Measurements from ENCODE around the gene ANO3.

The ANO3 gene

DNA sequence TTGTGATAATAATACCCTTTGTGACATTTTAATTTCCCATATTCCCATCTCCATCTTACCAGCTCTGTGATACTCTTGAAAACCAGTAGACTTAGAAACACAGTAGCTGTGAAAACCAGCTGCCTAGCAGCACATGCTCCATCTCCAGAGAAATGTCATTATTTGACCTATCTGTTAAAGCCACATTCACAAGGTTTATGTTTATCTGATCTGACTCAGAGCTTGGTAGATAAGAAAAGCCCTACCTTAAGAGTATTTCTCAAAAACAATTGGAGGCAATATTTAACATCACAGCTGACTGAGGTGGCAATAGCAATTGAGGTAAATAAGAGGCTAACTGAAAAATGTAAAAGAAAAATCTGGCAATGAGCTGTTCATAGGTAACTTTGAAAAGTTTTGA is 8.1 kb upstream of the ANO3 start:
- Histone ChIP-seq H3K4me3 (ENCODE audit: low read length) (no peak overlapping the region), H3K27me3 (ENCODE audit: insufficient read depth, low read length) (no peaks in the 10 kb centered on the region), H3K9me3 (ENCODE audit: insufficient read depth, low read depth, low read length) (no peaks in the 10 kb centered on the region), H3K36me3 (ENCODE audit: insufficient read depth, low read length) (no peaks in the 10 kb centered on the region), H3K27ac (ENCODE audit: low read depth, low read length) (no peak overlapping the region), H3K9ac (ENCODE audit: low read depth, low read length) (no peak overlapping the region), H3K4me1 (ENCODE audit: insufficient read depth, low read length) (peaks cover 3% of the 10 kb centered on the region; the same call in 1 of the 2 replicates)

DNA sequence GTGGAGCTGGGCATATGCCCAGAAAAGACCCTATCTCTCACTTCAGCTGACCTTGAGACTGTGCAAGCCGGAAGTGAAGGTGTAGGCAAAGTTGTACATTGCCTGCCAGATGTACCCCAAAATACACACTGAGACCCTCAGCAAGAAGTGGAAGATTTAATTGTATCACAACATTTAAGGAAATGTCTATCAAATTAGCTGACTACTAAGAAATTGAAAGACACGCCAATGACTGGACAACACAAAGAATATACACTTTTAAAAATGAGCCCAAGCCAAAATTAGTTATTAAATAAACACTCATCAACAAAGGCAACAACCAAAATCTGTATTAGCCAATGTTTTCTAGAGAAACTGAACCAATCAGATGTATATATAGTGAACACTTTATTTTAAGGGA is 7.7 kb upstream of the ANO3 start:
- H3K9me3 ChIP-seq (ENCODE audit: insufficient read depth, low read depth, low read length) = no peaks in the 10 kb centered on the region
- no peak overlapping the region for H3K4me3 ChIP-seq (ENCODE audit: low read length)
- H3K27me3 ChIP-seq (ENCODE audit: insufficient read depth, low read length) = no peaks in the 10 kb centered on the region
- no peak overlapping the region for H3K9ac ChIP-seq (ENCODE audit: low read depth, low read length)
- H3K27ac ChIP-seq (ENCODE audit: low read depth, low read length) = no peak overlapping the region
- peaks cover 3% of the 10 kb centered on the region; the same call in 1 of the 2 replicates for H3K4me1 ChIP-seq (ENCODE audit: insufficient read depth, low read length)
- no peaks in the 10 kb centered on the region for H3K36me3 ChIP-seq (ENCODE audit: insufficient read depth, low read length)
- 88% methylated on average over 2 of the region's 2 CpGs for whole genome bisulfite sequencing

DNA sequence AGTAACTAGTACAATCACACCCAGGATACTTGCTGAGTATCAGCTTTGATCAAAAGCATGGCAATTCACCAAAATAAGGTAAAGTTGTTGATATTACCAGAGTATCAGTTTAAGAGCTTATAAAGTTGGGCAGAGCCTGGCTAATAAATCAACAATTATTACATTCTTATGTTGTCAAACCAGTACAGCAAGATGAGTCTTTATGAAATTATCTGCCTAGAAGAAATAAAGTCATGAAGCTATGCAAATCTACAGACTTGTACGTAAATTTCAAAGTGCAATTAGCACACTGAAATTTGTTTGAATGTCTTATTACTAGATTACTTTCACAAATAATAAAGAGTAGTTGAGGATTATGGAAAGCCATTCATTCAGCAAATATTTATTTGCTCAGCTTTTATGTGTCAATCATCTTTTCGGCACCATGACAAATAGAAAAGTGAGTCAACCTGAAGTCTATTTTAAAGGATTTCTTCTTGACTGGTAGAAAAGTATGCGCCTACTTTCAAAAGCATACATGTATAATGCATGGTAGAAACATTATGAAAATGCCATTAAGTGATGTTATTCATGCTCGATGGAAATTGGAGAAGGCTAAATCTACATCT is 5.0 kb upstream of the ANO3 start:
- Histone ChIP-seq H3K4me1 (ENCODE audit: insufficient read depth, low read length) (peaks cover 15% of the 10 kb centered on the region; the same call in 1 of the 2 replicates), H3K4me3 (ENCODE audit: low read length) (no peak overlapping the region), H3K27me3 (ENCODE audit: insufficient read depth, low read length) (no peaks in the 10 kb centered on the region), H3K9ac (ENCODE audit: low read depth, low read length) (no peak overlapping the region), H3K9me3 (ENCODE audit: insufficient read depth, low read depth, low read length) (no peaks in the 10 kb centered on the region), H3K36me3 (ENCODE audit: insufficient read depth, low read length) (no peaks in the 10 kb centered on the region), H3K27ac (ENCODE audit: low read depth, low read length) (no peak overlapping the region)
- 89% methylated on average over 2 of the region's 4 CpGs for WGBS

DNA sequence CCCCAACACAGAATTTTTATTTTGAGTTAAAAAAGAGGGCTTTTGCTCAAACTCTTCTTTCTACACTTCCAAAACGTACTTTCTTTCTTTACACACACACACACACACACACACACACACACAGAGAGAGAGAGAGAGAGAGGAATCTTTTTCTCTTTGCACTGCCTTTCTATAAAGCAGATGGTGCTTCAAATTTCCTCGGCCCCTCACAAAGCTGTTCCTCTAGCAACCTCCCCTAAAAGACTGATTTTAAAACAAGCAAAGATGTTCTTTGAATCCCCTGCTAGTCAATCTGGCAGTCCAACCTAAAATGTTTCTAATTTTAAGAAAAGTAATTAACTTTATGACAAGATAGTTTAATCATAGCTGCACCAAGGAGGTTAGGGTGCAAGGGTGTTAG is 2.7 kb upstream of the ANO3 start:
- H3K27ac ChIP-seq (ENCODE audit: low read depth, low read length) = no peak overlapping the region
- H3K9ac ChIP-seq (ENCODE audit: low read depth, low read length) = no peak overlapping the region
- no peaks in the 10 kb centered on the region for H3K9me3 ChIP-seq (ENCODE audit: insufficient read depth, low read depth, low read length)
- no peaks in the 10 kb centered on the region for H3K36me3 ChIP-seq (ENCODE audit: insufficient read depth, low read length)
- H3K4me3 ChIP-seq (ENCODE audit: low read length) = no peak overlapping the region
- H3K27me3 ChIP-seq (ENCODE audit: insufficient read depth, low read length) = no peaks in the 10 kb centered on the region
- H3K4me1 ChIP-seq (ENCODE audit: insufficient read depth, low read length) = peaks cover 28% of the 10 kb centered on the region; the same call in 1 of the 2 replicates
- 74% methylated on average over 1 of the region's 2 CpGs for WGBS

DNA sequence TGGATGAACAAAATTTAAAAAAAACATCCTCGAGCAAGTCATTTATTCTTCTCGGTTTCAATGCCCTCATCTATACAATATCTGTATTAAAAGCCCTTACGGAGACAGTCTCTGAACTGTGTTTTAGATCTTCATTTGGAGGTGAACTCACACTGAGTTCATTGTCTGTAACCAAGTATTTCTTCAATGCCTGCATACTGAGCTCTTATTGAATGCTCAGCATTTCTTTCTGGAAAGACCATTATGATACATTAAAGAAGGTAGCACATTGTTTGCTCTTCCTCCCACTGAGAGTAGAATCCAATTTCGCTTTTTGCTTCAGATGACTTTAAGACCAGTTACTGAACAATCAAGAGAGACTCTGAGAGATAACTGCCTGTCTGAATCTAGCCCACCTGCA is 1.7 kb upstream of the ANO3 start:
- no peak overlapping the region for H3K27ac ChIP-seq (ENCODE audit: low read depth, low read length)
- no peak overlapping the region for H3K9ac ChIP-seq (ENCODE audit: low read depth, low read length)
- no peaks in the 10 kb centered on the region for H3K27me3 ChIP-seq (ENCODE audit: insufficient read depth, low read length)
- H3K4me3 ChIP-seq (ENCODE audit: low read length) = no peak overlapping the region
- H3K4me1 ChIP-seq (ENCODE audit: insufficient read depth, low read length) = peaks cover 33% of the 10 kb centered on the region; the same call in 1 of the 2 replicates
- H3K9me3 ChIP-seq (ENCODE audit: insufficient read depth, low read depth, low read length) = no peaks in the 10 kb centered on the region
- no peaks in the 10 kb centered on the region for H3K36me3 ChIP-seq (ENCODE audit: insufficient read depth, low read length)
- 89% methylated on average over 4 of the region's 4 CpGs for WGBS

DNA sequence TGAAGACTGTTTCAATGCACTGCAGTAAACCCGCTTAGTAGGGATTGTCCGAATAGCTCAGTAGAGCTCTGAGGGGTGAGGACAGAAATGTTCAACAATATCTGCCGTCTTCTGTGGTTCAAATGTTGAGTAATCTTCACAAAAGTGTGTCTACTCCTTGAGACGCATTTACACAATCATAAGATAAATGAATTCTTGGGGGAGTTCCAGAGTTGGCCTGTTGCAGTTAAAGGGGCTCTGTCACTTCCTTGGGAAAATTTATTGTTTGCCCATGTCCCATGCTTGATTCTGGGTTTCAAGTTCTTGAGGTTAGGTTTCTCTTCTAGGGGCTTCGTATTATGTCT is 614 bp downstream of the ANO3 start:
- Histone ChIP-seq H3K4me1 (ENCODE audit: insufficient read depth, low read length) (peaks cover 36% of the 10 kb centered on the region; the same call in 1 of the 2 replicates), H3K4me3 (ENCODE audit: low read length) (peak overlapping the region; percentile 52), H3K9ac (ENCODE audit: low read depth, low read length) (no peak overlapping the region), H3K27ac (ENCODE audit: low read depth, low read length) (no peak overlapping the region), H3K27me3 (ENCODE audit: insufficient read depth, low read length) (no peaks in the 10 kb centered on the region), H3K36me3 (ENCODE audit: insufficient read depth, low read length) (no peaks in the 10 kb centered on the region), H3K9me3 (ENCODE audit: insufficient read depth, low read depth, low read length) (no peaks in the 10 kb centered on the region)
- 82% methylated on average over 5 of the region's 5 CpGs for WGBS

DNA sequence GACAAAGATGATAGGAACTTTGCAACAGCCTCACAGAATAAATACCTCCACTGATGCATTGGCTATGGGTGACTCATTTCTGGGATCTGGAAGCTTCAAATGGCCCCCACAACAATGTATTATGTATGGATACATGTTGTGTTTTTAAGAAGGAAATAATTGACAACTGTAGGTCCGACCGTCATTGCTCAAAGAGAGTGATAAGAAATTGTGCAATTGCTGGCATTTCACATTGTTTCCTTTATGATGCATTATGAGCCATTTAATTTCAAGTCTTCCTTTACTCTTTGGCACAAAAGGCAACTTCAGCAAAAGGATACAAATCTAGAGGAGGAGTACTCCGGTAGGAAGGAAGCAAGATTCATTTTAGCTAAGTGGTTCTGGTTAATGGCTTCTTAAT is 2.0 kb downstream of the ANO3 start:
- Histone ChIP-seq H3K4me3 (ENCODE audit: low read length) (no peak overlapping the region), H3K36me3 (ENCODE audit: insufficient read depth, low read length) (no peaks in the 10 kb centered on the region), H3K4me1 (ENCODE audit: insufficient read depth, low read length) (peaks cover 36% of the 10 kb centered on the region; the same call in 1 of the 2 replicates), H3K9me3 (ENCODE audit: insufficient read depth, low read depth, low read length) (no peaks in the 10 kb centered on the region), H3K27ac (ENCODE audit: low read depth, low read length) (no peak overlapping the region), H3K27me3 (ENCODE audit: insufficient read depth, low read length) (no peaks in the 10 kb centered on the region), H3K9ac (ENCODE audit: low read depth, low read length) (no peak overlapping the region)
- 94% methylated on average over 3 of the region's 3 CpGs for WGBS

DNA sequence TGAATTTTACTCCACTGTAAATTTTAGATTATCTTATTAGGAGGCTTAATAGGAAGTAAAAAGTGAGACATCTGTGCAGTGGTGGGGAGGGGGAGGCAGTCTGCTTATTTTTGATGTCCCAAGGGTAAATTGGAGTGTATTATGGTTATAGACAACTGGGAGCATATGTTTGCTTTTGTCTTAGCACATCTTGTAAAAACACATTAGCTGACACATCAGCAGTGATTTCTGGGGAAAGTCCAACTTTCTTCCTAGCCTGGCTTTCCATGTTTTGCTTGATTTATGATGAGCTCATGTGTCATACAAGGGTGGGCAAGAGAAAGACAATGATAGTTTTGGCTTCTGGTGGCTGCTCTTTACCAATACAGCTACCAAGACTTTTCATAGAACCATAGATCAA is 4.0 kb downstream of the ANO3 start:
- H3K4me1 ChIP-seq (ENCODE audit: insufficient read depth, low read length) = peaks cover 29% of the 10 kb centered on the region; the same call in 1 of the 2 replicates
- H3K9ac ChIP-seq (ENCODE audit: low read depth, low read length) = no peak overlapping the region
- no peaks in the 10 kb centered on the region for H3K9me3 ChIP-seq (ENCODE audit: insufficient read depth, low read depth, low read length)
- no peaks in the 10 kb centered on the region for H3K36me3 ChIP-seq (ENCODE audit: insufficient read depth, low read length)
- no peak overlapping the region for H3K4me3 ChIP-seq (ENCODE audit: low read length)
- H3K27me3 ChIP-seq (ENCODE audit: insufficient read depth, low read length) = no peaks in the 10 kb centered on the region
- H3K27ac ChIP-seq (ENCODE audit: low read depth, low read length) = no peak overlapping the region

DNA sequence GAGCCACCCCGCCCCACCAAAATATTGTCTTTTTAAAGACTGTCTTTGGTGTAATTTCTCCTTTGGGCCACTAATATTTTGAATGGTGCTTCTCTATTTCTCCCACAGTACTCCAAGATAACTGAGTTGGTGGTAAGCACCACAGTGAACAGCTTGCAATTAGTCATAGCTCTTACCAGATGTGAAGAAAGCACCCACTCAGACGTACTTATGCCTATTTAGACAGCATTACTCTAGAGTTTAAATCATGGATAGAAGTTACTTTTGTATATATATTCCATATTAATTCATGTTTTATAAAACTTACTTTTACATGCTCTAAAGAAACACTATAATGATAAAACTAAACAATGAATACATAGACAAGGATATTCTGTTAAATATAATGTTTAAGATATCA is 12.7 kb downstream of the ANO3 start:
- Histone ChIP-seq H3K27ac (ENCODE audit: low read depth, low read length) (no peak overlapping the region), H3K27me3 (ENCODE audit: insufficient read depth, low read length) (no peaks in the 10 kb centered on the region), H3K9me3 (ENCODE audit: insufficient read depth, low read depth, low read length) (no peaks in the 10 kb centered on the region), H3K4me1 (ENCODE audit: insufficient read depth, low read length) (no peaks in the 10 kb centered on the region), H3K4me3 (ENCODE audit: low read length) (no peak overlapping the region), H3K9ac (ENCODE audit: low read depth, low read length) (no peak overlapping the region), H3K36me3 (ENCODE audit: insufficient read depth, low read length) (no peaks in the 10 kb centered on the region)
- no CpG with 5 or more reads among the region's 2 CpGs for WGBS

DNA sequence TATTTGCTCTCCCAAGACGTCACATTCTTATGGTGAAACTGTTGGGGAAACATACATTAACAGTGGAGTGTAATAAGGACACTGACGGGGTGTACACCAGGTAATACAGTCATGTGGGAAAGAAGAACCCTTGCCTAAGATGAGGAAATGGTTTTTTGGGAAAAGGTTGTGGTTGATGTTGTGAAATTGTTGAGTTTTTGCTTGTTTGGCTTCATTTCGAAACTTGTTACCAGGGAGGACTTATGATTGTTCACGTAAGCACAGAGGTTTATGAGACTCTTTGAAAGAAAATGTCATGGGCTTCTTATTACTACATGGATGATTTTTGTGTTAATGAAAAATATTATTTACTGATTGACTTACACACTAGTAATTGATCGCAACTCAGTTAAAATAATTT is 16.8 kb downstream of the ANO3 start:
- Histone ChIP-seq H3K4me1 (ENCODE audit: insufficient read depth, low read length) (no peaks in the 10 kb centered on the region), H3K27me3 (ENCODE audit: insufficient read depth, low read length) (no peaks in the 10 kb centered on the region), H3K9me3 (ENCODE audit: insufficient read depth, low read depth, low read length) (no peaks in the 10 kb centered on the region), H3K27ac (ENCODE audit: low read depth, low read length) (no peak overlapping the region), H3K9ac (ENCODE audit: low read depth, low read length) (no peak overlapping the region), H3K36me3 (ENCODE audit: insufficient read depth, low read length) (no peaks in the 10 kb centered on the region), H3K4me3 (ENCODE audit: low read length) (no peak overlapping the region)
- 95% methylated on average over 4 of the region's 5 CpGs for WGBS

DNA sequence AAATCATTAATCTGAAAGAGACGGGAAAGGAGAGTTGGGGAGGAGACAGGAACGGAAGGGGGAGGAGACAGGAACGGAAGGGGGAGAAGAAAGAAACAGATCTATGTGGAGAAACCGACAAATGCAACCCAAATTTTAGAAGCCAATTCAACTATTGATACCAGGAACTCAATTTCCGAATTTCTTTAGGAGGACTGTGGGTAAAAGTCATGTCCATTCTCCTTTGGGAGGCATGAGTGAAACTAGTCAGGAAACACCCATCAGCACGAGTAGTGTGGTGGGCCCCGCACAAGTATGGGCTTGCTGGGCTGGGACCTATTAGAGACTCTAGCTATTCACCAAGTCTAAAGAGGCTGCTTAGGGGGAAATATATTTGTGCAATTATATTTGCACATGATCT is 18.1 kb downstream of the ANO3 start:
- WGBS = 90% methylated on average over 7 of the region's 7 CpGs
- Histone ChIP-seq H3K9me3 (ENCODE audit: insufficient read depth, low read depth, low read length) (no peaks in the 10 kb centered on the region), H3K4me1 (ENCODE audit: insufficient read depth, low read length) (no peaks in the 10 kb centered on the region), H3K27me3 (ENCODE audit: insufficient read depth, low read length) (no peaks in the 10 kb centered on the region), H3K9ac (ENCODE audit: low read depth, low read length) (no peak overlapping the region), H3K4me3 (ENCODE audit: low read length) (no peak overlapping the region), H3K36me3 (ENCODE audit: insufficient read depth, low read length) (no peaks in the 10 kb centered on the region), H3K27ac (ENCODE audit: low read depth, low read length) (no peak overlapping the region)

DNA sequence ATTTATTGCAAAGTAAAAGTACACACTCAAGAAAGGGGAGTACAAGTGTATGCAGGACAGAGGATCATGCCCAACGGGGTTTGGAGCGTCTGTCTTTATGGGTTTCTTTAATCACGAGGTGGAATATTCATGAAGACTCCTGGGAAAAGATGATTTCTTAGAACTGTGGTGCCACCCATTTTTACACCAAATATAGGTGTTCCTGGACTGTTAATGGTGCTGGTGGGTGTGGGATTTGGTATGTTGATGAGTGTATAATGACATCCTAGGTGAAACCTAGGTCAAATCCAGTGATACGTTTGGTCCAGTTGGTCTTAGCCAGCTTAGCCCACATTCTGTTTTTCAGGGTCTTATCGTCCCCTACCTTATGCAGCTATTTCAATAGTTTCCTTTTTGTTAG is 21.1 kb downstream of the ANO3 start:
- H3K36me3 ChIP-seq (ENCODE audit: insufficient read depth, low read length) = no peaks in the 10 kb centered on the region
- 94% methylated on average over 5 of the region's 5 CpGs for WGBS
- no peaks in the 10 kb centered on the region for H3K9me3 ChIP-seq (ENCODE audit: insufficient read depth, low read depth, low read length)
- H3K4me1 ChIP-seq (ENCODE audit: insufficient read depth, low read length) = no peaks in the 10 kb centered on the region
- no peak overlapping the region for H3K27ac ChIP-seq (ENCODE audit: low read depth, low read length)
- no peak overlapping the region for H3K9ac ChIP-seq (ENCODE audit: low read depth, low read length)
- no peaks in the 10 kb centered on the region for H3K27me3 ChIP-seq (ENCODE audit: insufficient read depth, low read length)
- no peak overlapping the region for H3K4me3 ChIP-seq (ENCODE audit: low read length)
